NT2/D1 (cell line): ENCODE measurements around the gene CYP1A2.

Source experiments
- DNase-seq: peaks from one replicate; pipeline ENCODE4 v3.0.0-alpha.2; 2011; ENCODE audit warnings: low read depth, low spot score
- H3K27me3 ChIP-seq: 2 replicates; pipeline ENCODE4 v1.6.0; 2011; ENCODE audit warnings: mild to moderate bottlenecking; ENCODE audit not compliant: insufficient read length, insufficient read depth
- H3K36me3 ChIP-seq: 2 replicates; pipeline ENCODE4 v1.6.1; 2011; ENCODE audit warnings: mild to moderate bottlenecking, low read length, mixed read lengths; ENCODE audit not compliant: insufficient read depth, insufficient read length
- H3K4me1 ChIP-seq: 2 replicates; pipeline ENCODE4 v1.5.1; 2011; ENCODE audit not compliant: insufficient read depth, insufficient read length
- H3K4me3 ChIP-seq: 2 replicates; pipeline ENCODE4 v1.5.1; 2011; ENCODE audit warnings: low read depth; ENCODE audit not compliant: insufficient read length
- H3K9ac ChIP-seq: 2 replicates; pipeline ENCODE4 v1.6.0; 2011; ENCODE audit warnings: low read depth; ENCODE audit not compliant: insufficient read length
- H3K9me3 ChIP-seq: 2 replicates; pipeline ENCODE4 v1.5.1; 2011; ENCODE audit warnings: mild to moderate bottlenecking, low read length; ENCODE audit not compliant: insufficient read depth
- SUZ12 ChIP-seq: IDR thresholded peaks from 2 replicates; pipeline ENCODE4 v1.6.1; 2011; ENCODE audit not compliant: insufficient read length, insufficient read depth; ENCODE audit errors: extremely low read depth
- YY1 ChIP-seq: IDR thresholded peaks from 2 replicates; pipeline ENCODE4 v1.6.1; 2011; ENCODE audit not compliant: insufficient read length, insufficient read depth
- ZNF274 ChIP-seq: IDR thresholded peaks from 2 replicates; pipeline ENCODE4 v1.6.1; 2011; ENCODE audit warnings: mild to moderate bottlenecking, low read depth, low read length

CYP1A2 gene

GRCh38 chr15:74750751-74751150 lies 2.1 kb downstream of the CYP1A2 start:
- no peaks in the 10 kb centered on the region for H3K36me3 ChIP-seq
- DNase-seq: no peak
- TF ChIP-seq SUZ12 (no peak), ZNF274 (no peak), YY1 (no peak)
- no peaks in the 10 kb centered on the region for H3K9me3 ChIP-seq
- peaks cover 11% of the 10 kb centered on the region for H3K4me1 ChIP-seq
- H3K4me3 ChIP-seq: no peak overlapping the region
- H3K27me3 ChIP-seq: peaks cover 11% of the 10 kb centered on the region
- H3K9ac ChIP-seq: no peak overlapping the region

- no peaks in the 10 kb centered on the region for H3K36me3 ChIP-seq
- TF ChIP-seq ZNF274 (no peak), SUZ12 (no peak), YY1 (no peak)
- H3K4me1 ChIP-seq: peaks cover 11% of the 10 kb centered on the region
- peaks cover 11% of the 10 kb centered on the region for H3K27me3 ChIP-seq
- DNase-seq: no peak
- H3K9ac ChIP-seq: no peak overlapping the region
- no peak overlapping the region for H3K4me3 ChIP-seq
- H3K9me3 ChIP-seq: no peaks in the 10 kb centered on the region
These were observed 3.4 kb downstream of the CYP1A2 start for GRCh38 chr15:74752011-74752410.

- Histone ChIP-seq H3K9ac (no peak overlapping the region), H3K4me3 (no peak overlapping the region), H3K27me3 (peaks cover 11% of the 10 kb centered on the region), H3K9me3 (no peaks in the 10 kb centered on the region), H3K4me1 (peaks cover 11% of the 10 kb centered on the region), H3K36me3 (no peaks in the 10 kb centered on the region)
- DNase-seq: no peak
- TF ChIP-seq SUZ12: no peak
- TF ChIP-seq YY1: no peak
- TF ChIP-seq ZNF274: no peak
These were observed 3.9 kb downstream of the CYP1A2 start for GRCh38 chr15:74752531-74752930.

- H3K36me3 ChIP-seq: no peaks in the 10 kb centered on the region
- H3K27me3 ChIP-seq: peaks cover 1% of the 10 kb centered on the region
- DNase-seq: no peak
- no peak overlapping the region for H3K9ac ChIP-seq
- no peaks in the 10 kb centered on the region for H3K9me3 ChIP-seq
- TF ChIP-seq ZNF274 (no peak), YY1 (no peak), SUZ12 (no peak)
- H3K4me3 ChIP-seq: no peak overlapping the region
- H3K4me1 ChIP-seq: peaks cover 11% of the 10 kb centered on the region
These were observed 6.1 kb downstream of the CYP1A2 start for GRCh38 chr15:74754593-74755215.

- H3K4me1 ChIP-seq: peaks cover 9% of the 10 kb centered on the region
- H3K27me3 ChIP-seq: no peaks in the 10 kb centered on the region
- no peak overlapping the region for H3K4me3 ChIP-seq
- H3K36me3 ChIP-seq: no peaks in the 10 kb centered on the region
- H3K9ac ChIP-seq: no peak overlapping the region
- H3K9me3 ChIP-seq: no peaks in the 10 kb centered on the region
- TF ChIP-seq ZNF274 (no peak), SUZ12 (no peak), YY1 (no peak)
- no peak for DNase-seq
These were observed 10.1 kb downstream of the CYP1A2 start for GRCh38 chr15:74758736-74759135.

- H3K9me3 ChIP-seq: no peaks in the 10 kb centered on the region
- H3K4me3 ChIP-seq: no peak overlapping the region
- H3K27me3 ChIP-seq: no peaks in the 10 kb centered on the region
- H3K36me3 ChIP-seq: no peaks in the 10 kb centered on the region
- no peak for TF ChIP-seq YY1
- no peak for TF ChIP-seq ZNF274
- TF ChIP-seq SUZ12: no peak
- peak overlapping the region; percentile 23 for H3K9ac ChIP-seq
- DNase-seq: no peak
- H3K4me1 ChIP-seq: peaks cover 8% of the 10 kb centered on the region
These were observed 14.1 kb downstream of the CYP1A2 start for GRCh38 chr15:74762791-74763150.

- Histone ChIP-seq H3K27me3 (no peaks in the 10 kb centered on the region), H3K9me3 (no peaks in the 10 kb centered on the region)
- no peak for DNase-seq
These were observed 14.8 kb downstream of the CYP1A2 start for GRCh38 chr15:74763416-74763815.

More at GRCh38 chr15:74763416-74763815, 14.8 kb downstream of the CYP1A2 start:
- peaks cover 12% of the 10 kb centered on the region for H3K4me1 ChIP-seq
- no peaks in the 10 kb centered on the region for H3K36me3 ChIP-seq
- no peak overlapping the region for H3K4me3 ChIP-seq
- TF ChIP-seq YY1 (no peak), ZNF274 (no peak), SUZ12 (no peak)
- H3K9ac ChIP-seq: peak overlapping the region; percentile 17
